ENCODE measurements around the gene KLHL41. TPM values are rescaled to one million over a fixed set of nuclear protein-coding genes. Genes with fewer than 3 reads are reported as not detected.

The KLHL41 gene
- total and polyA plus RNA-seq, 3 donors from 2014 or later: 1.7 to 11.7 (median 4.3) TPM

DNA sequence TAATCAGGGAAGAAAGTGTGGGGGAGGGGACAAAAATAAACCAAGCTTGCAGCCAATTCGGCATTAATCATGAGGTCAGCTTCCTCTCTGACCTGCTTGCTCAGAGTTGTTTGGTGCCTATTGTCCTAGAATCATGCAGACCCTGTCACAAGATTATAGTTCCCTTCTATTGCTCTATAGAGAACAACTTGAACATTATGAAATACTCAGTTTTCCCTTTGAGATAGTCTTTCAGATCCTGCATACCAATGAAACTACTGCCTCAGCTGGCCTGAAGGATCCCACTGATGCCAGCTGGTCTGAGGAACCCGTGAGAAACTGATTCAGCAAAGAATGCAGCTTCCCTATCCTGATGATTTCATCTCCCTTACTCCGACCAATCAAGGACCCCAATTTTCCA lies 31.2 kb upstream of the KLHL41 start:
- 26 to 32% methylated on average over 3 of the region's 3 CpGs for WGBS, 2 donors
- Histone ChIP-seq H3K4me3 (peak overlapping the region in 1 of 2 donors; percentile 72), H3K27ac (no peak overlapping the region), H3K4me1 (peaks cover 11% of the 10 kb centered on the region), H3K9me3 (no peaks in the 10 kb centered on the region), H3K27me3 (no peaks in the 10 kb centered on the region), H3K36me3 (ENCODE audit: low read depth, missing control alignments) (no peaks in the 10 kb centered on the region)
- DNase-seq: no peak
- intact Hi-C loops (cut with DNase I; ENCODE audit: low total_unique reads): no loop called here
- TF ChIP-seq POLR2A (IDR thresholded peaks at IDR 0.05): no peak
- TF ChIP-seq, protein P1, sequence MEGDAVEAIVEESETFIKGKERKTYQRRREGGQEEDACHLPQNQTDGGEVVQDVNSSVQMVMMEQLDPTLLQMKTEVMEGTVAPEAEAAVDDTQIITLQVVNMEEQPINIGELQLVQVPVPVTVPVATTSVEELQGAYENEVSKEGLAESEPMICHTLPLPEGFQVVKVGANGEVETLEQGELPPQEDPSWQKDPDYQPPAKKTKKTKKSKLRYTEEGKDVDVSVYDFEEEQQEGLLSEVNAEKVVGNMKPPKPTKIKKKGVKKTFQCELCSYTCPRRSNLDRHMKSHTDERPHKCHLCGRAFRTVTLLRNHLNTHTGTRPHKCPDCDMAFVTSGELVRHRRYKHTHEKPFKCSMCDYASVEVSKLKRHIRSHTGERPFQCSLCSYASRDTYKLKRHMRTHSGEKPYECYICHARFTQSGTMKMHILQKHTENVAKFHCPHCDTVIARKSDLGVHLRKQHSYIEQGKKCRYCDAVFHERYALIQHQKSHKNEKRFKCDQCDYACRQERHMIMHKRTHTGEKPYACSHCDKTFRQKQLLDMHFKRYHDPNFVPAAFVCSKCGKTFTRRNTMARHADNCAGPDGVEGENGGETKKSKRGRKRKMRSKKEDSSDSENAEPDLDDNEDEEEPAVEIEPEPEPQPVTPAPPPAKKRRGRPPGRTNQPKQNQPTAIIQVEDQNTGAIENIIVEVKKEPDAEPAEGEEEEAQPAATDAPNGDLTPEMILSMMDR (IDR thresholded peaks at IDR 0.05): no peak

DNA sequence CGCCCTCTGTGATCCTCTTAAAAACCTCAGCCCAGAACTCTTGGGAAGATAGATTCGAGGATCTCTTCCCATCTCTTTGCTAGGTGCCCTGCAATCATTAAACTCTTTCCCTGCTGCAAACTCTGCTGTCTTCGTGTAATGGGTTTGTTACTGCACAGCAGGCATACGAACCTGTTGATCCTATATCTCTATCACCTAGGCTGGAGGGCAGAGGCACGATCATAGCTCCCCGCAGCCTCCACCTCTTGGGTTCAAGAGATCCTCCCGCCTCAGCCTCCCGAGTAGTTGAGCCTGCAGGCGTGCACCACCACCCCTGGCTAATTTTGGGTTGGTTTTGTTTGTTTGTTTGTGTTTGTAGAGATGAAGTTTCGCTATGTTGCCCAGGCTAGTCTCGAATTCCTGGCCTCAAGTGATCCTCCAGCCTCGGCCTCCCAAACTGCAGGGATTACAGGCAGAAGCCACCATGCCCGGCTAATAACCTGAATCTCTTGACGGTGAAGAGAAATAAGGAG lies 30.7 kb upstream of the KLHL41 start:
- Histone ChIP-seq H3K4me3 (peak overlapping the region; percentile 72 to 81), H3K36me3 (ENCODE audit: low read depth, missing control alignments) (no peaks in the 10 kb centered on the region), H3K27me3 (no peaks in the 10 kb centered on the region), H3K27ac (peak overlapping the region; percentile 9 to 65), H3K9me3 (no peaks in the 10 kb centered on the region), H3K4me1 (peaks cover 11% of the 10 kb centered on the region)
- intact Hi-C loops (cut with DNase I; ENCODE audit: low total_unique reads): no loop called here
- no peak for DNase-seq
- WGBS, 2 donors: 47 to 50% methylated on average over 14 of the region's 14 CpGs
- no peak for TF ChIP-seq POLR2A (IDR thresholded peaks at IDR 0.05)
- TF ChIP-seq, protein P1 (IDR thresholded peaks at IDR 0.05): no peak

DNA sequence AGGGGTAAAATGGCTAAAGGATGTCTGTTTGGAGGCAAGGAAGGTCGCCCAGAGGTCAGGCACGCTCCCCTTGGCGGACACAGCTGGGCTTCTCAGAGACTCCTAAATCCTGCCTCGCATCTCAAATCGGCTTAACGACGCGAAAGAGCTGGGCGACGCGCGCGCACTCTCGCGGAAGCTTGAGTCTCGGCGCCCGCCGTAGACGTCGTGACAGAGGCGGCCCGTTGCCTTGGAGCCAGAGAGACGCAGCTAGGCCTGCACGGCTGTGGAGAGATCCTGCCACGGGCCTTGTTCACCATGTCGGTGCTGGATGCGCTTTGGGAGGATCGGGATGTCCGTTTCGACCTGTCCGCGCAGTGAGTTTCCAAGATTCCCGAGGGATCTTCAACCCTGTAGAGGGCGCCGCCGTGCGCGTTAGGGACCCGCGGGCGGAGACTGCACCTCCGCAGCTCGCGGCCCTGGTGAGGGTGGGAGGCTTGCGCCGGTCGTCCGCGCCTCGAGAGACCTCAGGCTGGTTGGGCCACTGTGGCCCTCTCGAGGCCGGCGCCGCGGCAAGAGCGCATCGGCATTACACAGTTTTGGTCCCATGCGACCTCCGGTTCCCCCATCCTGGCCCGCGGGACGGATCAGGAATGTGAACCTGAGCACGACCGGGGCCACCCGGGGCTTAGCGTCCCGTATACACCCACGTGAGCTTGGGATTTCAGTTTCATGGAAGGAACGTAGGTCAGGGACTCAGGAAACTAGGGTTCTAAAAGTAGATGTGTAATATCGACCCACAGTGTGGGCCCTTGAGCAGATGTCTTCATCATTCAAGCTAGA lies 30.0 kb upstream of the KLHL41 start, which contains the start of gene BBS5:
BBS5 (plus strand) TSS at position 238 of the 822 bp plus-strand sequence; CDS start at position 298, 60 bp downstream.
- no peaks in the 10 kb centered on the region for H3K36me3 ChIP-seq (ENCODE audit: low read depth, missing control alignments)
- H3K4me1 ChIP-seq: peaks cover 11% of the 10 kb centered on the region
- peak; percentile 94 for DNase-seq
- peak within 1 kb of the TSS; percentile 72 to 81 for H3K4me3 ChIP-seq
- H3K27ac ChIP-seq: peak within 1 kb of the TSS; percentile 9 to 65
- intact Hi-C loops (cut with DNase I; ENCODE audit: low total_unique reads): no loop called here
- H3K9me3 ChIP-seq: no peaks in the 10 kb centered on the region
- H3K27me3 ChIP-seq: no peaks in the 10 kb centered on the region
- TF ChIP-seq, protein P1 (IDR thresholded peaks at IDR 0.05): peak in 2 of 3 experiments; percentile 38 to 48
- no peak for TF ChIP-seq POLR2A (IDR thresholded peaks at IDR 0.05)
- WGBS, 2 donors: 0 to 1% methylated on average over 31 to 58 of the region's 71 CpGs

DNA sequence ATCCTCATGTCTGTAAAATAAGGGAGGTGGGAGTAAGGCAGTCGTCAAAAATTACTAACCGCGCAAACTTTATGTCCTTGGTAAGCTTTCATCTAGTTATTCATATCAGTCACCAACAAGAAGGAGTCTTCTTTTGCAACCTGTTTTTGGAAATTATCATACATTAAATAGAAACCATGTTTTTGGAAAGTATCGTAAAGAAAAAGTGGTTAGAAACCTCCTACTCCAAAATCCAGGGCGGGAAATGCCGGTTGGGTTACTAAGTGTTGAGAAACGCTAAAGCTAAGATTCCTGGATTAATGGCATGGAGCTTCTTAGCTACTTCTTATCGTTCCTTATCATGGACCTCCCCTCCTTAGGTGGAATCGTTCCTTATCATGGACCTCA lies 29.4 kb upstream of the KLHL41 start:
- H3K27ac ChIP-seq: peak overlapping the region in 1 of 2 donors; percentile 65
- WGBS, 2 donors: 10% methylated on average over 9 of the region's 9 CpGs
- no peaks in the 10 kb centered on the region for H3K9me3 ChIP-seq
- DNase-seq: no peak
- peak overlapping the region; percentile 72 to 81 for H3K4me3 ChIP-seq
- H3K36me3 ChIP-seq (ENCODE audit: low read depth, missing control alignments): no peaks in the 10 kb centered on the region
- H3K27me3 ChIP-seq: no peaks in the 10 kb centered on the region
- peaks cover 11% of the 10 kb centered on the region for H3K4me1 ChIP-seq
- TF ChIP-seq POLR2A (IDR thresholded peaks at IDR 0.05): no peak
- TF ChIP-seq, protein P1 (IDR thresholded peaks at IDR 0.05): no peak
- intact Hi-C loops (cut with DNase I; ENCODE audit: low total_unique reads): no loop called here
